Measurements from ENCODE around the gene DIAPH2.

The DIAPH2 gene

GRCh38 chrX:97159916-97160800 is 475.5 kb downstream of the DIAPH2 start:
- Mint-ChIP-seq H3K9me3 (no peaks in the 10 kb centered on the region), H3K4me1 (ENCODE audit: low read depth in 2 of 2) (peaks cover 0 to 6% of the 10 kb centered on the region in 2 donors), H3K36me3 (ENCODE audit: insufficient read depth) (no peaks in the 10 kb centered on the region), H3K27me3 (no peaks in the 10 kb centered on the region), H3K27ac (no peak overlapping the region), H3K4me3 (no peak overlapping the region)
- no peak for DNase-seq
- ATAC-seq (replicated peaks) = no peak

GRCh38 chrX:97167333-97167732 is 482.7 kb downstream of the DIAPH2 start:
- H3K36me3 Mint-ChIP-seq (ENCODE audit: insufficient read depth) = no peaks in the 10 kb centered on the region
- no peaks in the 10 kb centered on the region for H3K9me3 Mint-ChIP-seq
- no peaks in the 10 kb centered on the region for H3K4me1 Mint-ChIP-seq (ENCODE audit: low read depth in 2 of 2)
- H3K4me3 Mint-ChIP-seq = no peak overlapping the region
- no peaks in the 10 kb centered on the region for H3K27me3 Mint-ChIP-seq
- ATAC-seq (replicated peaks) (no peak), DNase-seq (no peak)
- no peak overlapping the region for H3K27ac Mint-ChIP-seq

GRCh38 chrX:97168646-97169045 is 484.0 kb downstream of the DIAPH2 start:
- no peak for DNase-seq
- Mint-ChIP-seq H3K27me3 (no peaks in the 10 kb centered on the region), H3K36me3 (ENCODE audit: insufficient read depth) (no peaks in the 10 kb centered on the region), H3K4me1 (ENCODE audit: low read depth in 2 of 2) (no peaks in the 10 kb centered on the region), H3K27ac (no peak overlapping the region), H3K9me3 (no peaks in the 10 kb centered on the region), H3K4me3 (no peak overlapping the region)
- no peak for ATAC-seq (replicated peaks)

GRCh38 chrX:97175147-97175546 is 490.5 kb downstream of the DIAPH2 start:
- ATAC-seq (replicated peaks) = no peak
- Mint-ChIP-seq H3K27me3 (no peaks in the 10 kb centered on the region), H3K27ac (no peak overlapping the region)

GRCh38 chrX:97189668-97190067 is 505.0 kb downstream of the DIAPH2 start:
- H3K9me3 Mint-ChIP-seq = no peaks in the 10 kb centered on the region
- no peaks in the 10 kb centered on the region for H3K27me3 Mint-ChIP-seq
- peaks cover 3% of the 10 kb centered on the region for H3K36me3 Mint-ChIP-seq (ENCODE audit: insufficient read depth)
- no peak overlapping the region for H3K4me3 Mint-ChIP-seq
- no peaks in the 10 kb centered on the region for H3K4me1 Mint-ChIP-seq (ENCODE audit: low read depth in 2 of 2)
- no peak overlapping the region for H3K27ac Mint-ChIP-seq
- DNase-seq (no peak), ATAC-seq (replicated peaks) (no peak)

More at GRCh38 chrX:97175147-97175546, 490.5 kb downstream of the DIAPH2 start:
- Mint-ChIP-seq H3K4me1 (ENCODE audit: low read depth in 2 of 2) (no peaks in the 10 kb centered on the region), H3K4me3 (no peak overlapping the region), H3K9me3 (no peaks in the 10 kb centered on the region), H3K36me3 (ENCODE audit: insufficient read depth) (no peaks in the 10 kb centered on the region)
- DNase-seq = no peak

GRCh38 chrX:97199501-97199900 is 514.9 kb downstream of the DIAPH2 start:
- H3K27ac Mint-ChIP-seq = no peak overlapping the region
- no peak for ATAC-seq (replicated peaks)

GRCh38 chrX:97200454-97200853 is 515.8 kb downstream of the DIAPH2 start:
- H3K4me3 Mint-ChIP-seq = no peak overlapping the region
- DNase-seq (no peak), ATAC-seq (replicated peaks) (no peak)
- H3K27ac Mint-ChIP-seq = no peak overlapping the region
- no peaks in the 10 kb centered on the region for H3K4me1 Mint-ChIP-seq (ENCODE audit: low read depth in 2 of 2)
- H3K9me3 Mint-ChIP-seq = peaks cover 5 to 8% of the 10 kb centered on the region in 2 donors
- no peaks in the 10 kb centered on the region for H3K27me3 Mint-ChIP-seq
- no peaks in the 10 kb centered on the region for H3K36me3 Mint-ChIP-seq (ENCODE audit: insufficient read depth)

More at GRCh38 chrX:97199501-97199900, 514.9 kb downstream of the DIAPH2 start:
- Mint-ChIP-seq H3K36me3 (ENCODE audit: insufficient read depth) (no peaks in the 10 kb centered on the region), H3K4me1 (ENCODE audit: low read depth in 2 of 2) (no peaks in the 10 kb centered on the region), H3K4me3 (no peak overlapping the region), H3K9me3 (peaks cover 5 to 8% of the 10 kb centered on the region in 2 donors), H3K27me3 (no peaks in the 10 kb centered on the region)
- DNase-seq = no peak

- Mint-ChIP-seq H3K4me3 (no peak overlapping the region), H3K27ac (no peak overlapping the region), H3K36me3 (ENCODE audit: insufficient read depth) (peaks cover 4% of the 10 kb centered on the region), H3K9me3 (no peaks in the 10 kb centered on the region), H3K4me1 (ENCODE audit: low read depth in 2 of 2) (no peaks in the 10 kb centered on the region), H3K27me3 (no peaks in the 10 kb centered on the region)
- DNase-seq (no peak), ATAC-seq (replicated peaks) (no peak)
Measured at GRCh38 chrX:97210501-97210900, 525.9 kb downstream of the DIAPH2 start.

GRCh38 chrX:97211070-97211469 is 526.4 kb downstream of the DIAPH2 start:
- H3K4me3 Mint-ChIP-seq = no peak overlapping the region
- H3K9me3 Mint-ChIP-seq = no peaks in the 10 kb centered on the region
- no peaks in the 10 kb centered on the region for H3K4me1 Mint-ChIP-seq (ENCODE audit: low read depth in 2 of 2)
- no peak for DNase-seq
- no peak overlapping the region for H3K27ac Mint-ChIP-seq
- ATAC-seq (replicated peaks) = no peak
- H3K36me3 Mint-ChIP-seq (ENCODE audit: insufficient read depth) = peaks cover 4% of the 10 kb centered on the region
- H3K27me3 Mint-ChIP-seq = no peaks in the 10 kb centered on the region

GRCh38 chrX:97215186-97215585 is 530.5 kb downstream of the DIAPH2 start:
- H3K36me3 Mint-ChIP-seq (ENCODE audit: insufficient read depth) = peaks cover 4% of the 10 kb centered on the region
- no peak for DNase-seq
- no peaks in the 10 kb centered on the region for H3K27me3 Mint-ChIP-seq
- no peak overlapping the region for H3K27ac Mint-ChIP-seq
- H3K4me3 Mint-ChIP-seq = no peak overlapping the region
- no peaks in the 10 kb centered on the region for H3K9me3 Mint-ChIP-seq
- H3K4me1 Mint-ChIP-seq (ENCODE audit: low read depth in 2 of 2) = no peaks in the 10 kb centered on the region
- ATAC-seq (replicated peaks) = no peak

GRCh38 chrX:97224148-97224547 is 539.5 kb downstream of the DIAPH2 start:
- no peaks in the 10 kb centered on the region for H3K27me3 Mint-ChIP-seq
- no peak overlapping the region for H3K4me3 Mint-ChIP-seq
- no peak for DNase-seq
- ATAC-seq (replicated peaks) = no peak
- no peaks in the 10 kb centered on the region for H3K4me1 Mint-ChIP-seq (ENCODE audit: low read depth in 2 of 2)
- H3K36me3 Mint-ChIP-seq (ENCODE audit: insufficient read depth) = no peaks in the 10 kb centered on the region
- no peaks in the 10 kb centered on the region for H3K9me3 Mint-ChIP-seq
- no peak overlapping the region for H3K27ac Mint-ChIP-seq

- Mint-ChIP-seq H3K36me3 (ENCODE audit: insufficient read depth) (no peaks in the 10 kb centered on the region), H3K27ac (no peak overlapping the region), H3K4me3 (no peak overlapping the region), H3K9me3 (no peaks in the 10 kb centered on the region), H3K27me3 (no peaks in the 10 kb centered on the region), H3K4me1 (ENCODE audit: low read depth in 2 of 2) (no peaks in the 10 kb centered on the region)
- DNase-seq (no peak), ATAC-seq (replicated peaks) (no peak)
Measured at GRCh38 chrX:97229318-97229717, 544.7 kb downstream of the DIAPH2 start.

GRCh38 chrX:97230948-97231347 is 546.3 kb downstream of the DIAPH2 start:
- DNase-seq (no peak), ATAC-seq (replicated peaks) (no peak)
- no peaks in the 10 kb centered on the region for H3K4me1 Mint-ChIP-seq (ENCODE audit: low read depth in 2 of 2)

GRCh38 chrX:97234471-97235081 is 549.9 kb downstream of the DIAPH2 start:
- no peaks in the 10 kb centered on the region for H3K9me3 Mint-ChIP-seq
- H3K4me3 Mint-ChIP-seq = no peak overlapping the region
- no peaks in the 10 kb centered on the region for H3K36me3 Mint-ChIP-seq (ENCODE audit: insufficient read depth)
- no peaks in the 10 kb centered on the region for H3K27me3 Mint-ChIP-seq
- no peak for DNase-seq
- ATAC-seq (replicated peaks) = no peak
- no peak overlapping the region for H3K27ac Mint-ChIP-seq
- H3K4me1 Mint-ChIP-seq (ENCODE audit: low read depth in 2 of 2) = peaks cover 0 to 4% of the 10 kb centered on the region in 2 donors

More at GRCh38 chrX:97230948-97231347, 546.3 kb downstream of the DIAPH2 start:
- Mint-ChIP-seq H3K9me3 (no peaks in the 10 kb centered on the region), H3K36me3 (ENCODE audit: insufficient read depth) (no peaks in the 10 kb centered on the region), H3K27me3 (no peaks in the 10 kb centered on the region), H3K4me3 (no peak overlapping the region), H3K27ac (no peak overlapping the region)

Measured in effector memory CD8-positive, alpha-beta T cell (primary cell).